SKM-1 treated with dmso at 0.1 percent for 144 hours (cell line): ENCODE measurements around the gene SPATA9.

Source experiments
- DNase-seq: peaks from one replicate; lab custom pipeline; 2025; ENCODE audit not compliant: unreplicated experiment; lab: John Stamatoyannopoulos, UW

SPATA9 gene

GRCh38 chr5:95682891-95683290 is at the start of gene SPATA9:
Gene SPATA9 (minus strand): TSS chr5:95682991. CDS start chr5:95682854, 137 bp downstream.
- DNase-seq: no peak

GRCh38 chr5:95731571-95732554 is 49.1 kb upstream of the SPATA9 start:
- peak; percentile 13 for DNase-seq

- peak; percentile 38 for DNase-seq
These were observed 48.2 kb upstream of the SPATA9 start, which contains the start of gene RHOBTB3 for GRCh38 chr5:95730730-95731570. Gene RHOBTB3 (plus strand): TSS chr5:95731336. CDS start chr5:95731683, 347 bp downstream.

- DNase-seq: no peak
These were observed 47.4 kb upstream of the SPATA9 start for GRCh38 chr5:95730011-95730700.

GRCh38 chr5:95729115-95730010 is 46.6 kb upstream of the SPATA9 start:
- DNase-seq: no peak

- DNase-seq: no peak
These were observed 45.8 kb upstream of the SPATA9 start for GRCh38 chr5:95728494-95729114.

GRCh38 chr5:95727764-95728191 is 45.0 kb upstream of the SPATA9 start:
- DNase-seq: no peak

GRCh38 chr5:95726811-95727763 is 44.3 kb upstream of the SPATA9 start:
- DNase-seq: no peak

- DNase-seq: no peak
These were observed 43.4 kb upstream of the SPATA9 start for GRCh38 chr5:95725937-95726810.

- no peak for DNase-seq
These were observed 42.5 kb upstream of the SPATA9 start for GRCh38 chr5:95725071-95725820.

- DNase-seq: peak; percentile 44
These were observed 41.0 kb upstream of the SPATA9 start for GRCh38 chr5:95723632-95724369.

- DNase-seq: no peak
These were observed 38.9 kb upstream of the SPATA9 start for GRCh38 chr5:95721582-95722295.

- no peak for DNase-seq
These were observed 37.4 kb upstream of the SPATA9 start for GRCh38 chr5:95720094-95720786.

- no peak for DNase-seq
These were observed 35.9 kb upstream of the SPATA9 start for GRCh38 chr5:95718738-95719137.

GRCh38 chr5:95718203-95718602 is 35.4 kb upstream of the SPATA9 start:
- peak; percentile 97 for DNase-seq
